ENCODE data around the gene SPIB.

DNA sequence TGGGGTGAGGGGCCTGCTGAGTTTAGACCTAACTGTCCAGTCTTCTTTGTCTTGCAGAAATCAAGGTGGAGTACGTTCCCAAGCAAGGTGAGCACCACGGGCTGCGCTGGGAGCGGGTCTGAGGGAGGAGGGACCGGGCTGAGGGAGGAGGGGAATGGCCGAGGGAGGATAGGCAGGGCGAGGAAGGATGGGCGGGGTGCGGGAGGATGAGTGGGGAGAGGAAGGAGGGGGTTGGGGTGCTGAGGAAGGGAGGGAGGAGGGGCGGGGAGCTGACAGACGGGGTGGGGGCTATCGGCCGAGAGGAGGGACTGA, 32.4 kb downstream of the SPIB start:
- TF ChIP-seq, protein P1, sequence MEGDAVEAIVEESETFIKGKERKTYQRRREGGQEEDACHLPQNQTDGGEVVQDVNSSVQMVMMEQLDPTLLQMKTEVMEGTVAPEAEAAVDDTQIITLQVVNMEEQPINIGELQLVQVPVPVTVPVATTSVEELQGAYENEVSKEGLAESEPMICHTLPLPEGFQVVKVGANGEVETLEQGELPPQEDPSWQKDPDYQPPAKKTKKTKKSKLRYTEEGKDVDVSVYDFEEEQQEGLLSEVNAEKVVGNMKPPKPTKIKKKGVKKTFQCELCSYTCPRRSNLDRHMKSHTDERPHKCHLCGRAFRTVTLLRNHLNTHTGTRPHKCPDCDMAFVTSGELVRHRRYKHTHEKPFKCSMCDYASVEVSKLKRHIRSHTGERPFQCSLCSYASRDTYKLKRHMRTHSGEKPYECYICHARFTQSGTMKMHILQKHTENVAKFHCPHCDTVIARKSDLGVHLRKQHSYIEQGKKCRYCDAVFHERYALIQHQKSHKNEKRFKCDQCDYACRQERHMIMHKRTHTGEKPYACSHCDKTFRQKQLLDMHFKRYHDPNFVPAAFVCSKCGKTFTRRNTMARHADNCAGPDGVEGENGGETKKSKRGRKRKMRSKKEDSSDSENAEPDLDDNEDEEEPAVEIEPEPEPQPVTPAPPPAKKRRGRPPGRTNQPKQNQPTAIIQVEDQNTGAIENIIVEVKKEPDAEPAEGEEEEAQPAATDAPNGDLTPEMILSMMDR (optimal IDR thresholded peaks at IDR 0.05 in 1 of 3, IDR thresholded peaks at IDR 0.05 in 1 of 3, conservative IDR thresholded peaks at IDR 0.05 in 1 of 3; ENCODE audit: extremely low read depth in 1 of 3, insufficient read depth in 2 of 3, low read length in 3 of 3): no peak
- no peak for TF ChIP-seq EZH2 (IDR thresholded peaks at IDR 0.05; ENCODE audit: low read length)
